Measurements from ENCODE around the gene IL22RA2. TPM values are rescaled to one million over a fixed set of nuclear protein-coding genes. Genes with fewer than 3 reads are reported as not detected.

Gene IL22RA2
- total RNA-seq, 1 experiment from 2014 or later = not detected

DNA sequence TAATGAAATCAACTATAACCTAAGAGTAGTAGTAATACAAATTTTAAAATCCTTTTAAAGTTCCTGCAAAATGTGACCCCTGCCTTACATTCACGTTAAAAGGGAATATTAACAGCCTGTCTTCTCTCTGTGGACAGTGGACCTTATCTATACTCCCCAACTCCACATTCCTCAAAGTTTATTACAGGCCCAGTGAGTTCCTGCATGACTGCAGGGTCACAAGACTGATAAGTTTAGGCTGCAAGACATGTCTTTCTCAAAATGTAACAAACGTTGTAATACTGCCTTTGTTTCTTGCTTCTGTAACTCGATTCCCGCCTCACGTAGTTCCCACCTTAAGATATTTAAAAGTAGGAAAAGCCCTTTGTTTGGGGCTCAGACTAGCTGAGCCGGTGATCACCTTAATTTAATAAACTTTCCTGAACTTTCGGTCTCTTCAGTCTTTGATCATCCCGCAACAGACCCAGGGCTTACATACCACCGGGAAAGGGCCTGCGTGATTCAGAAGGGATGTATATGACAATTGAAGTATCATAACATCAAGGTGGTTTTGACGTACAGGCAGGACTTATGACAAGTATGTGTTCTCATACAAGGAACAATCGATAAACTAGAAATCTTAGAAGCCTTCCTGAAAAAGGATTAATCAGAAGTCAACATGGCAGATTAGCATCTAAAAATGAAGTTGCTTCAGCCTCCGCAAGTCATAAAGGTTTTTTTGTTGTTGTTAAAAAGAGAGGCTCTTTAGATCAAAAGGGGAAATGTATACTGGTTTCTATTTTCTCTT is 3.0 kb downstream of the IL22RA2 start:
- Mint-ChIP-seq H3K27ac (ENCODE audit: unreplicated experiment) (no peak overlapping the region), H3K27me3 (ENCODE audit: unreplicated experiment) (peaks cover 13% of the 10 kb centered on the region), H3K4me1 (ENCODE audit: low read depth, unreplicated experiment) (no peaks in the 10 kb centered on the region), H3K9me3 (ENCODE audit: low read depth, unreplicated experiment) (no peaks in the 10 kb centered on the region), H3K4me3 (ENCODE audit: low read depth, unreplicated experiment) (no peak overlapping the region), H3K36me3 (ENCODE audit: insufficient read depth, unreplicated experiment) (no peaks in the 10 kb centered on the region)
- no peak for DNase-seq
- TF ChIP-seq, protein P1, sequence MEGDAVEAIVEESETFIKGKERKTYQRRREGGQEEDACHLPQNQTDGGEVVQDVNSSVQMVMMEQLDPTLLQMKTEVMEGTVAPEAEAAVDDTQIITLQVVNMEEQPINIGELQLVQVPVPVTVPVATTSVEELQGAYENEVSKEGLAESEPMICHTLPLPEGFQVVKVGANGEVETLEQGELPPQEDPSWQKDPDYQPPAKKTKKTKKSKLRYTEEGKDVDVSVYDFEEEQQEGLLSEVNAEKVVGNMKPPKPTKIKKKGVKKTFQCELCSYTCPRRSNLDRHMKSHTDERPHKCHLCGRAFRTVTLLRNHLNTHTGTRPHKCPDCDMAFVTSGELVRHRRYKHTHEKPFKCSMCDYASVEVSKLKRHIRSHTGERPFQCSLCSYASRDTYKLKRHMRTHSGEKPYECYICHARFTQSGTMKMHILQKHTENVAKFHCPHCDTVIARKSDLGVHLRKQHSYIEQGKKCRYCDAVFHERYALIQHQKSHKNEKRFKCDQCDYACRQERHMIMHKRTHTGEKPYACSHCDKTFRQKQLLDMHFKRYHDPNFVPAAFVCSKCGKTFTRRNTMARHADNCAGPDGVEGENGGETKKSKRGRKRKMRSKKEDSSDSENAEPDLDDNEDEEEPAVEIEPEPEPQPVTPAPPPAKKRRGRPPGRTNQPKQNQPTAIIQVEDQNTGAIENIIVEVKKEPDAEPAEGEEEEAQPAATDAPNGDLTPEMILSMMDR (IDR thresholded peaks at IDR 0.05; ENCODE audit: unreplicated experiment) = no peak
- no TSS peak for BruUV-seq (replicated peaks)
- intact Hi-C loops (cut with micrococcal nuclease; ENCODE audit: unreplicated experiment) = no loop called here
- CTCF ChIA-PET = no interaction called here

DNA sequence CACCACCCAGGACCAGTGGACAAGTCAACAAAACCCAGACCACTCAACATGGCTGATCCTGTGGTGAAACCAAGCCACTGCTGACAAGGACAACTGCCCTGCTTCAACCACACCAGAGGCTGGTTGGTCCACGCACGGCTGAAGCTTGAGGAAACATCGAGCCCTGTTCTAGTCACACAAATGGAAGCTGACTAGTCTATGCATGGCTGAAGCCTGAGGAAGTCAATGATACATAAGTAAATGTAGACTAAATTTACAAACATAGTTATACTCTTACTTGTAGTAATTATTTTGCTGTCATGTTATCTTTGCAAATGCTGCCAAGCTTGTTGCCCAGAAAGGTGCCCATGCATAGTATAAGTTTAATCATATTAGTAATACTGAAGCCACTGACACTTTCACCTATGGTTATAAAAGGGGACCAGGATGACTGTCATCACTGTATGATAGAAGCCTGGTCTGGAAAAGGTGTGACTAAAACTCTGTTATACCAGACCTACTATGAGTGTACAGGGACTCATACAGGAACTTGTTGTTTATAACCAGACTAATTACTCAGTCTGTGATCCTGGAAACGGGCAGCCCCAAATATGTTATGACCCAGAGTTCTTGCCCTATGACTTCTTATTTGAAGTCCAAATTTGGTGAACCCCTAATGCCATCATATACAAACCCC is 5.6 kb downstream of the IL22RA2 start:
- no peaks in the 10 kb centered on the region for H3K36me3 Mint-ChIP-seq (ENCODE audit: insufficient read depth, unreplicated experiment)
- no peak overlapping the region for H3K27ac Mint-ChIP-seq (ENCODE audit: unreplicated experiment)
- H3K9me3 Mint-ChIP-seq (ENCODE audit: low read depth, unreplicated experiment) = peaks cover 4% of the 10 kb centered on the region
- no TSS peak for BruUV-seq (replicated peaks)
- H3K4me1 Mint-ChIP-seq (ENCODE audit: low read depth, unreplicated experiment) = no peaks in the 10 kb centered on the region
- CTCF ChIA-PET = no interaction called here
- intact Hi-C loops (cut with micrococcal nuclease; ENCODE audit: unreplicated experiment) = no loop called here
- TF ChIP-seq, protein P1 (IDR thresholded peaks at IDR 0.05; ENCODE audit: unreplicated experiment) = no peak
- DNase-seq = no peak
- peaks cover 13% of the 10 kb centered on the region for H3K27me3 Mint-ChIP-seq (ENCODE audit: unreplicated experiment)
- H3K4me3 Mint-ChIP-seq (ENCODE audit: low read depth, unreplicated experiment) = no peak overlapping the region

- intact Hi-C loops (cut with micrococcal nuclease; ENCODE audit: unreplicated experiment) = no loop called here
- H3K4me1 Mint-ChIP-seq (ENCODE audit: low read depth, unreplicated experiment) = peaks cover under 1% of the 10 kb centered on the region
- no peak overlapping the region for H3K27ac Mint-ChIP-seq (ENCODE audit: unreplicated experiment)
- TF ChIP-seq, protein P1 (IDR thresholded peaks at IDR 0.05; ENCODE audit: unreplicated experiment) = no peak
- no peak for DNase-seq
- H3K36me3 Mint-ChIP-seq (ENCODE audit: insufficient read depth, unreplicated experiment) = no peaks in the 10 kb centered on the region
- CTCF ChIA-PET = interaction anchor here (1.0 to 1.4 kb wide), 2 partner anchors 69 to 72 kb away, joined by 3 to 10 read pairs; no protein-coding TSS in a partner anchor
- no TSS peak for BruUV-seq (replicated peaks)
- peaks cover 13% of the 10 kb centered on the region for H3K27me3 Mint-ChIP-seq (ENCODE audit: unreplicated experiment)
- peaks cover 4% of the 10 kb centered on the region for H3K9me3 Mint-ChIP-seq (ENCODE audit: low read depth, unreplicated experiment)
- H3K4me3 Mint-ChIP-seq (ENCODE audit: low read depth, unreplicated experiment) = no peak overlapping the region
These were observed 7.0 kb downstream of the IL22RA2 start for GRCh38 chr6:137166247-137167098.
